T-cell (primary cell): ENCODE results near the gene REL. TPM values are rescaled to one million over a fixed set of nuclear protein-coding genes. Genes with fewer than 3 reads are reported as not detected.

Experiments
- ATAC-seq, 4 experiments: fragments of 200-7000 bp in 3 of 4; fragments of 150-1000 bp in 1 of 4; cut with Tn5 transposase; replicated peaks in 1 of 4; 1 replicate in 3 of 4; 2 replicates in 1 of 4; pipeline ENCODE4 v1.10.0; 2021; ENCODE audit warnings: moderate library complexity in 3 of 4, mild to moderate bottlenecking in 2 of 4, moderate number of reproducible peaks in 1 of 4
- CTCF ChIA-PET, 2 donors: fragments of 300-600 bp; sonication (Branson Sonifier 250); formaldehyde crosslinking; loops; one replicate each; lab custom pipeline; 2022; ENCODE audit warnings: antibody characterized with exemption in 2 of 2; lab: Charles Lee
- POLR2A ChIA-PET, 2 donors: fragments of 300-600 bp; sonication (Branson Sonifier 250); formaldehyde crosslinking; loops; one replicate each; lab custom pipeline; 2022; ENCODE audit warnings: antibody characterized with exemption in 2 of 2; lab: Charles Lee
- DNase-seq, 35 experiments: peaks; one replicate each; pipeline versions ENCODE4 v3.0.0 to v3.0.0-alpha.2; 2013 to 2023
- H3K27ac ChIP-seq: one replicate; pipeline ENCODE4 v1.5.1; 2013; ENCODE audit warnings: low read length
- H3K27me3 ChIP-seq, 2 experiments: replicated peaks in 1 of 2; 1 replicate in 1 of 2; 2 replicates in 1 of 2; pipeline versions ENCODE4 v1.6.1 to v1.7.0; 2013; ENCODE audit warnings: low read length in 1 of 2, mixed read lengths in 1 of 2; ENCODE audit not compliant: control insufficient read depth in 2 of 2, insufficient read depth in 2 of 2; ENCODE audit errors: extremely low read depth in 1 of 2
- H3K36me3 ChIP-seq, 2 donors: 1 replicate in 1 of 2; 2 replicates in 1 of 2; pipeline versions ENCODE4 v1.6.1 to v1.7.0; 2013; ENCODE audit warnings: low read length in 1 of 2; ENCODE audit not compliant: control insufficient read depth in 2 of 2, insufficient read depth in 1 of 2; ENCODE audit errors: extremely low read depth in 1 of 2
- H3K4me1 ChIP-seq, 2 experiments: 1 replicate in 1 of 2; 2 replicates in 1 of 2; pipeline versions ENCODE4 v1.6.1 to v1.7.0; 2013; ENCODE audit warnings: low read length in 2 of 2, mixed read lengths in 1 of 2; ENCODE audit not compliant: insufficient read depth in 2 of 2, control insufficient read depth in 1 of 2; ENCODE audit errors: extremely low read depth in 1 of 2
- H3K4me3 ChIP-seq, 2 donors: 1 replicate in 1 of 2; 2 replicates in 1 of 2; pipeline versions ENCODE4 v1.5.1 to v1.7.0; 2013; ENCODE audit warnings: mild to moderate bottlenecking in 2 of 2, low read length in 1 of 2, moderate library complexity in 1 of 2; ENCODE audit not compliant: control insufficient read depth in 1 of 2; ENCODE audit errors: extremely low read depth in 1 of 2
- H3K9me3 ChIP-seq: 2 replicates; pipeline ENCODE4 v1.7.0; 2013
- H3K27ac Mint-ChIP-seq, 2 donors: one replicate each; pipeline ENCODE4 v1.8.0; 2020 to 2021; ENCODE audit warnings: mild to moderate bottlenecking in 2 of 2, mixed read lengths in 2 of 2
- H3K27me3 Mint-ChIP-seq, 2 donors: one replicate each; pipeline ENCODE4 v1.8.0; 2021 to 2022; ENCODE audit warnings: mixed read lengths in 2 of 2
- H3K36me3 Mint-ChIP-seq: one replicate; pipeline ENCODE4 v1.8.0; 2021; ENCODE audit warnings: mixed read lengths
- H3K4me1 Mint-ChIP-seq, 3 donors: one replicate each; pipeline ENCODE4 v1.8.0; 2020 to 2022; ENCODE audit warnings: mixed read lengths in 3 of 3, mild to moderate bottlenecking in 1 of 3
- H3K4me3 Mint-ChIP-seq, 3 donors: one replicate each; pipeline ENCODE4 v1.8.0; 2020 to 2022; ENCODE audit warnings: mild to moderate bottlenecking in 3 of 3, mixed read lengths in 3 of 3, moderate library complexity in 3 of 3
- H3K9me3 Mint-ChIP-seq, 3 donors: one replicate each; pipeline ENCODE4 v1.8.0; 2020 to 2022; ENCODE audit warnings: mixed read lengths in 3 of 3
- WGBS: methylation state at CpG from one replicate; pipeline ENCODE4 v1.1.5; 2013; ENCODE audit warnings: missing lambda C conversion rate; ENCODE audit not compliant: insufficient coverage; 5-methylcytosine and 5-hydroxymethylcytosine counted together
- total RNA-seq, 35 experiments: library from RNA in 6 of 35; stranded (reverse) in 6 of 35; fragments of 120-200 nt in 1 of 35; gene quantifications; one replicate each; pipeline versions ENCODE4 v1.2.1 to v1.2.4 and lab custom pipeline; 2013 to 2026

REL gene
- total RNA-seq, 5 donors from 2014 or later (not counting 1 experiment from before 2014, with no cell fraction given), result 19.9 to 69.9 (median 25.1) TPM

- H3K4me3 Mint-ChIP-seq, result no peak overlapping the region
- ATAC-seq (no peak), DNase-seq (no peak)
- no peaks in the 10 kb centered on the region for H3K36me3 Mint-ChIP-seq
- H3K27me3 ChIP-seq, result no peaks in the 10 kb centered on the region
- H3K4me3 ChIP-seq, result no peak overlapping the region
- POLR2A ChIA-PET, result no interaction called here
- peaks cover 2 to 6% of the 10 kb centered on the region in 2 experiments for H3K4me1 ChIP-seq
- no peaks in the 10 kb centered on the region for H3K9me3 ChIP-seq
- WGBS, result 93% methylated on average over 13 of the region's 16 CpGs
- H3K9me3 Mint-ChIP-seq, result no peaks in the 10 kb centered on the region
- H3K4me1 Mint-ChIP-seq, result peaks cover 16 to 25% (median 20%) of the 10 kb centered on the region in 3 donors
- CTCF ChIA-PET, result interaction anchor here in 1 of 2 donors (0.7 to 1.0 kb wide), 3 partner anchors 24 to 267 kb away, joined by 4 to 13 read pairs (median 5); no protein-coding TSS in a partner anchor
- no peaks in the 10 kb centered on the region for H3K27me3 Mint-ChIP-seq
- H3K36me3 ChIP-seq, result peaks cover 0 to 3% of the 10 kb centered on the region in 2 donors
- H3K27ac Mint-ChIP-seq, result no peak overlapping the region
- no peak overlapping the region for H3K27ac ChIP-seq
Measured at GRCh38 chr2:60974652-60975051, 93.3 kb downstream of the REL start.

Other genes with a start within 250 kb of the REL start
- gene PAPOLG, start 125.3 kb upstream of the REL start, total RNA-seq, result 10 to 100 TPM; 20.6 to 34.8 (median 29.6) TPM
- 10 to 100 TPM; 12.6 to 22.8 (median 20.4) TPM for gene PEX13, start 136.1 kb downstream of the REL start, total RNA-seq
- 1 to 10 TPM; 5.2 to 6.4 (median 5.6) TPM for gene PUS10, start 136.7 kb downstream of the REL start, total RNA-seq
- 1 to 10 TPM; 2.8 to 6.2 (median 3.9) TPM for gene SANBR, start 184.3 kb downstream of the REL start, total RNA-seq